RWPE2 (cell line): ENCODE measurements around the gene SLC49A4.

Source experiments
- ATAC-seq: fragments of 200-7000 bp; cut with Tn5 transposase; 3 replicates; pipeline ENCODE4 v1.9.1; 2021; ENCODE audit warnings: low read depth
- DNase-seq: peaks from one replicate; pipeline ENCODE4 v3.0.0-alpha.2; 2020; ENCODE audit warnings: low spot score
- H3K27ac ChIP-seq: fragments of 450-650 bp; 2 replicates; pipeline ENCODE4 v1.5.1; 2017; ENCODE audit warnings: mild to moderate bottlenecking; ENCODE audit not compliant: poor library complexity, severe bottlenecking
- H3K27me3 ChIP-seq: fragments of 250-450 bp; sonication (Bioruptor Pico); 2 replicates; pipeline ENCODE4 v1.5.1; 2021; ENCODE audit warnings: mild to moderate bottlenecking, moderate library complexity; ENCODE audit not compliant: insufficient read depth, poor library complexity, severe bottlenecking
- H3K36me3 ChIP-seq: fragments of 250-450 bp; sonication (Bioruptor Pico); 2 replicates; pipeline ENCODE4 v1.5.1; 2020; ENCODE audit warnings: low read depth, mild to moderate bottlenecking, moderate library complexity
- H3K4me1 ChIP-seq: fragments of 250-450 bp; sonication (Bioruptor Pico); 2 replicates; pipeline ENCODE4 v1.5.1; 2021; ENCODE audit warnings: mild to moderate bottlenecking, moderate library complexity; ENCODE audit not compliant: insufficient read depth, poor library complexity, severe bottlenecking
- H3K4me3 ChIP-seq: fragments of 250-450 bp; sonication (Bioruptor Pico); 2 replicates; pipeline ENCODE4 v1.5.1; 2021; ENCODE audit warnings: mild to moderate bottlenecking, moderate library complexity; ENCODE audit not compliant: severe bottlenecking
- H3K9me3 ChIP-seq: fragments of 250-450 bp; sonication (Bioruptor Pico); 2 replicates; pipeline ENCODE4 v1.5.1; 2021; ENCODE audit warnings: mild to moderate bottlenecking, moderate library complexity; ENCODE audit not compliant: severe bottlenecking
- CTCF ChIP-seq: fragments of 450-650 bp; IDR thresholded peaks from one replicate; pipeline ENCODE4 v1.5.1; 2017; ENCODE audit warnings: mild to moderate bottlenecking, moderate library complexity; ENCODE audit not compliant: poor library complexity, severe bottlenecking

The SLC49A4 gene

GRCh38 chr3:122785231-122785630, 9.6 kb upstream of the SLC49A4 start:
- DNase-seq (no peak), ATAC-seq (no peak)
- H3K27ac ChIP-seq: no peak overlapping the region
- TF ChIP-seq CTCF: no peak
- H3K36me3 ChIP-seq: peaks cover 12% of the 10 kb centered on the region
- H3K4me3 ChIP-seq: no peak overlapping the region
- H3K9me3 ChIP-seq: no peaks in the 10 kb centered on the region
- peaks cover 40% of the 10 kb centered on the region for H3K4me1 ChIP-seq
- H3K27me3 ChIP-seq: no peaks in the 10 kb centered on the region

GRCh38 chr3:122786066-122786465, 8.8 kb upstream of the SLC49A4 start:
- H3K4me3 ChIP-seq: no peak overlapping the region
- H3K27me3 ChIP-seq: no peaks in the 10 kb centered on the region
- DNase-seq (no peak), ATAC-seq (peak; percentile 72)
- no peaks in the 10 kb centered on the region for H3K9me3 ChIP-seq
- H3K27ac ChIP-seq: peak overlapping the region; percentile 14
- TF ChIP-seq CTCF: no peak
- peaks cover 44% of the 10 kb centered on the region for H3K4me1 ChIP-seq
- peaks cover 12% of the 10 kb centered on the region for H3K36me3 ChIP-seq

DNA sequence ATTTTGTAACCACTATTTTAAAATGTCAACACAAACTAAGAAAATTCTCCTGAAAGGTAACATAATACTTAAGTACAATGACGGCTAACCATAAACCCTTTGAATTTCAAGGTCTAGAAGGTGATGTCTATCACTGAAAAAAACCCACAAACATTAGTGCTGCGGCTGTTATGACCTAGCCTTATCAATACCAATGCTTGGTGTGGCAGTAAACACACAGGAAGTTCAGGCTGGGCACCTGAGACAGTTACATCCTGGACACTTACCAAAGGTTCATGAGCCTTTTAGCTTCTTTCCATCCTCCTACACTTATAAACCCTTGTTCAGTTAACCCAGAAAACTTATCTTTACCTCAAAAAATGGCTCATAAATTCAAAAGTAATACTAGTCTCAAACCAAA, 7.0 kb upstream of the SLC49A4 start:
- no peak for TF ChIP-seq CTCF
- Histone ChIP-seq H3K4me1 (peaks cover 44% of the 10 kb centered on the region), H3K27me3 (no peaks in the 10 kb centered on the region), H3K36me3 (peaks cover 12% of the 10 kb centered on the region), H3K9me3 (no peaks in the 10 kb centered on the region), H3K27ac (no peak overlapping the region), H3K4me3 (no peak overlapping the region)
- no peak for DNase-seq
- ATAC-seq: no peak

GRCh38 chr3:122789585-122790273, 5.1 kb upstream of the SLC49A4 start:
- peaks cover 43% of the 10 kb centered on the region for H3K4me1 ChIP-seq
- no peaks in the 10 kb centered on the region for H3K27me3 ChIP-seq
- no peak for DNase-seq
- peak overlapping the region; percentile 73 for H3K27ac ChIP-seq
- H3K9me3 ChIP-seq: no peaks in the 10 kb centered on the region
- peak; percentile 55 for ATAC-seq
- peaks cover 12% of the 10 kb centered on the region for H3K36me3 ChIP-seq
- no peak for TF ChIP-seq CTCF
- peak overlapping the region; percentile 12 for H3K4me3 ChIP-seq
